ENCODE measurements around the gene ZNF581.

GRCh38 chr19:55654868-55655647, 11.6 kb downstream of the ZNF581 start, which contains the start of gene U2AF2:
- TF ChIP-seq CTCF (IDR thresholded peaks at IDR 0.05; ENCODE audit: low read length), result no peak
- no peak for TF ChIP-seq EZH2 (IDR thresholded peaks at IDR 0.05; ENCODE audit: borderline replicate concordance, low read length)
